RWPE1 (cell line): ENCODE data around the gene IRF6.

Source experiments
- CTCF ChIA-PET: fragments of 350-600 bp; sonication (Branson Sonifier 250); formaldehyde crosslinking; extraction: SDS; loops from one replicate; lab custom pipeline; 2021; lab: Yijun Ruan, JAX
- POLR2A ChIA-PET: fragments of 400-600 bp; formaldehyde crosslinking; extraction: SDS; loops from one replicate; lab custom pipeline; 2020; ENCODE audit warnings: antibody characterized with exemption; ENCODE audit not compliant: low non-redundant PET; lab: Yijun Ruan, JAX
- DNase-seq: peaks from one replicate; pipeline ENCODE4 v3.0.0; 2012; ENCODE audit warnings: low spot score
- H3K27ac ChIP-seq: fragments of 450-650 bp; 2 replicates; pipeline ENCODE4 v1.5.1; 2017
- CTCF ChIP-seq: fragments of 450-650 bp; conservative IDR thresholded peaks from 2 replicates; pipeline ENCODE4 v1.5.1; 2017; ENCODE audit warnings: low read depth, mild to moderate bottlenecking

Gene IRF6

GRCh38 chr1:209837671-209838070, 31.7 kb upstream of the IRF6 start:
- ChIA-PET POLR2A (no interaction called here), CTCF (no interaction called here)
- DNase-seq, result no peak
- no peak for TF ChIP-seq CTCF
- H3K27ac ChIP-seq, result no peak overlapping the region

GRCh38 chr1:209835782-209836298, 29.9 kb upstream of the IRF6 start:
- POLR2A ChIA-PET, result no interaction called here
- H3K27ac ChIP-seq, result no peak overlapping the region
- CTCF ChIA-PET, result interaction anchor here (0.6 to 1.2 kb wide), 2 partner anchors 8 to 30 kb away, joined by 4 read pairs; no protein-coding TSS in a partner anchor
- DNase-seq, result no peak
- TF ChIP-seq CTCF, result no peak

- no peak for TF ChIP-seq CTCF
- no peak overlapping the region for H3K27ac ChIP-seq
- ChIA-PET CTCF (no interaction called here), POLR2A (no interaction called here)
- DNase-seq, result no peak
Measured at GRCh38 chr1:209831615-209832014, 25.7 kb upstream of the IRF6 start.

- CTCF ChIA-PET, result no interaction called here
- no peak for TF ChIP-seq CTCF
- POLR2A ChIA-PET, result no interaction called here
Measured at GRCh38 chr1:209830722-209831121, 24.8 kb upstream of the IRF6 start.

GRCh38 chr1:209829716-209830115, 23.8 kb upstream of the IRF6 start:
- no peak overlapping the region for H3K27ac ChIP-seq
- DNase-seq, result no peak
- POLR2A ChIA-PET, result no interaction called here
- no peak for TF ChIP-seq CTCF
- CTCF ChIA-PET, result no interaction called here

More at GRCh38 chr1:209830722-209831121, 24.8 kb upstream of the IRF6 start:
- H3K27ac ChIP-seq, result no peak overlapping the region
- DNase-seq, result no peak

GRCh38 chr1:209827384-209828262, 21.7 kb upstream of the IRF6 start, which contains the start of gene UTP25:
Gene UTP25 (plus strand): TSS chr1:209827972. CDS start chr1:209828064, 92 bp downstream.
- peak; percentile 79 for TF ChIP-seq CTCF
- ChIA-PET CTCF (interaction anchor here (0.5 to 1.8 kb wide), 11 partner anchors 8 to 1017 kb away, joined by 3 to 5 read pairs (median 4); no protein-coding TSS in a partner anchor), POLR2A (interaction anchor here (1.0 kb wide), 1 partner anchor 11 kb away, joined by 6 read pairs; no protein-coding TSS in a partner anchor)
- DNase-seq, result peak; percentile 83
- H3K27ac ChIP-seq, result peak within 1 kb of the TSS; percentile 72
